Skeletal muscle cell (primary cell): ENCODE data around the gene ZNF497.
"Not testable (repeated sequence)": the region's sequence is repeated elsewhere in the genome, so short reads cannot be mapped to it uniquely, and the experiment has no call there.

Experiments
- DNase-seq: peaks from one replicate; pipeline ENCODE4 v3.0.0-alpha.2; 2010; ENCODE audit warnings: low read depth
- H3K4me3 ChIP-seq: 2 replicates; pipeline ENCODE4 v1.5.1; 2011; ENCODE audit warnings: low read depth, mild to moderate bottlenecking, control low read depth, low read length, moderate library complexity

The ZNF497 gene

DNA sequence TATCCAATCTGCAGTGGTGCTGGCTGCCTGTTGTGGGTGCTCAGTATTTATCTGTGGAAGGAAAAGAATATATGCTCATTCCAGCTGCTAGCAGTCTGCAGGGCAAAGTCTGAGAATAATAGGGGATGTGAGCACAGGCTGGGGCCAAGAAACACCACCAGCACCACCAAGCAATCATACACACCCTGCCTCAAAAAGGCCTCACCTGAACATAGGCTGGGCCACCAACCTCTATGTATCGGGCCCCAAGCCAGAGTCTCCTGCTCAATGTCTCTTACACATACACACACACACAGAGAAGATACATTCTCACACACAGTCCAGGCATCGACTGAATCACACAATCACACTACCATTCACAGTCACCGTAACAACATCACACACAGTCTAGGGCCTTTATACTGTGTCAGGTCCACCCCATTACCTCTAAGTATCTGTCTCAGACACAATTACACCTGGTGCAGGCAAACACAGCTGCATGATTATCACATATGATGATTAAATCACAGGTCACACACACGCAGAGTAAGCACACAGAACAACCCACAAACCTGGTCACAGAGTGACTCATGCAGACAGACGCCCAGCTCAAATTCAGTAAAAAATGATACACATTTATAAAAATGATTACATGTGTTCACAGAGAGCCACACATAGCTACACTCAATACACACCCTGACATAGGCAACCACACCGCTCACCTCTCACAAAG is 37.1 kb downstream of the ZNF497 start:
- no peak for DNase-seq
- H3K4me3 ChIP-seq: peak overlapping the region; percentile 82

- no peak for DNase-seq
- no peak overlapping the region for H3K4me3 ChIP-seq
Measured at GRCh38 chr19:58319241-58319640, 43.3 kb downstream of the ZNF497 start.

GRCh38 chr19:58318297-58318696 is 44.3 kb downstream of the ZNF497 start:
- no peak overlapping the region for H3K4me3 ChIP-seq
- DNase-seq: no peak

DNA sequence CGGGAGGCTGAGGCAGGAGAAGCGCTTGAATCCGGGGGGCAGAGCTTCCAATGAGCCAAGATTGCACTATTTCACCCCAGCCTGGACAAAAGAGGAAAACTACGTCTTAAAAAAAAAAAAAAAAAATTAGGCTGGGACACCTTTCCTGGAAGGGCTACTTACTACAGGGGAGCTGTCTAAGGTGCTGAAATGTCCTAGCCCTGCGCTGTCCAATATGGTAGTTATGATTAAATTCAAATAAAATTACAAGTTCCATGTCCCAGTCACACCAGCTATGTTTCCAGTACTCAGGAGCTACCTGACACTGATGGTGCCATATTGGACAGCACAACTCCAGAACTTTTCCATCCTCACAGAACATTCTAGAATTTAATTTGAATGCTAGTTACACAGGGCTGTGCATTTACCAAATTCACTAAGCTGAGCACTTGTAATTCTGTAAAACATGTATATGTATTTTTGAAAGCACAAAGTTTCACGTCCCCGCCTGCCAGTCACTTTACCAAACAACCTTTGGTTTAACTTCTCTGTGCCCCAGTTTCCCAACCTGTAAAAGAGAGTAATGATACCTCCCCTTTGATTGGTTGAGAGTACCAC is 45.0 kb downstream of the ZNF497 start:
- no peak overlapping the region for H3K4me3 ChIP-seq
- no peak for DNase-seq

DNA sequence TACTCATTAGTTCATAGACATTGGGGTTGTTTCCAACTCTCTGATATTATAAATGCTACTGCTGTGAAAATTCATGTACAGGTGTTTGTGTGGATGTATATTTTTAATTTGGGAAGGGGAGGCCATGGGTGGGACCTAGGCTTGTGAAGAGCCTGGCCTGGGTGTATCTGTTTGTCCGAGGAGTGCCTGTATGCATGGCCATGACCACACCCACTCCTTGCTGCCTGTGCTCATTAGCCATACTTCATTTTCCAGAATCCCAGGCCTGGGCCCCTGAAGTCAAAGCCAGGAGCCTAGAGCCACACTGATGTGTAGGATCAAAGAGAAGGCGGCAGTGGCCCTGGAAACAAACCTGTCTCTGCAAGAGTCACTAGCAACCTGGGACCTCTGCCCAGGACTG is 47.0 kb downstream of the ZNF497 start:
- DNase-seq: no peak
- H3K4me3 ChIP-seq: no peak overlapping the region

- no peak overlapping the region for H3K4me3 ChIP-seq
- DNase-seq: no peak
Measured at GRCh38 chr19:58311345-58311865, 51.1 kb downstream of the ZNF497 start.

GRCh38 chr19:58310685-58311084 is 51.9 kb downstream of the ZNF497 start:
- not testable (repeated sequence) for DNase-seq, H3K4me3 ChIP-seq

GRCh38 chr19:58307736-58308135 is 54.8 kb downstream of the ZNF497 start:
- no peak for DNase-seq

GRCh38 chr19:58305932-58306323 is 56.6 kb downstream of the ZNF497 start:
- H3K4me3 ChIP-seq: peak overlapping the region; percentile 91
- no peak for DNase-seq

More at GRCh38 chr19:58307736-58308135, 54.8 kb downstream of the ZNF497 start:
- H3K4me3 ChIP-seq: no peak overlapping the region

DNA sequence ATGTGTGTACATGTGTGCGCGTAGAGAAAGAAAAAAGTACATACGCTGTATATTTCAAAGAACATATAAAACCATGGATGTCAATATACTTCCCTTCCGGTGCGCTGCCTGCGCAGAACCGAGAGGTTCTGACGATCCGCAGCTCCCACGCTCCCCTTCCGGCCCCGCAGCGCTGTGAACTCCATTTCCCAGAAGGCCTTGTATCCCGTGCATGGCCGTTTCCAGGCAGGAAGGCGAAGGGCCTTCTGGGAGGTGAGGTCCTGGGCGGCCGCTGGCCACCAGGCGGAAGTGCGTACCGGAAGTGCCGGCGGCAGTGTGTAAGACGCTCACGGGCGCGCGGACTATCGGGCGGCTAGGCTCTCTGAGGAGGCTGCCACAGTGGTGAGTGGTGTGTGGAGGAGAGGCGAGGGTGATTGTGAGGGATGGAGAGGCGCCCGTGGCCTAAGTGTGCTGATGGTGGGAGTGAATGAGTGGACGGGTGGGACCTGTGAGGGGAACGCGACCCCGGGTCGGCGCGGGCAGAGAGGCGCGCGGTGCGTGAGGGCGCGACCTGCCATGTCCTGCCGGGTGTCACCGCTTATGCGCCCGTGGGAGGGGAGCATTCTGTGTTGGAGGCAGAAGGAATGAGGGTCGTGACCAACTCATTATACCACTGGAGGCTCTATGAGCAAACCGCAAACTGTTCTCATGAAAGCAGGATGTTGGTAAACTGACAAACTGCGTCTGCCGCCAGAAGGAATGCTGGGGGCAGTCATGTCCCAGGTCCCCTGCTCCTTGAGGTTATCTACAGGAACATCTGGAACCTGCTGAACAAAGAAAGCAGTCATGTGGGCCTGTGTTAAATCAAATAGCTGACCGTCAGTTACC is 57.3 kb downstream of the ZNF497 start, which contains the start of gene ERVK3-1:
Gene ERVK3-1 (plus strand): TSS at position 313 of the 867 bp plus-strand sequence. CDS start 6,792 bp downstream, outside the sequence.
- peak; percentile 92 for DNase-seq
- peak within 1 kb of the TSS; percentile 91 for H3K4me3 ChIP-seq

GRCh38 chr19:58304748-58305064 is 57.8 kb downstream of the ZNF497 start:
- no peak for DNase-seq
- H3K4me3 ChIP-seq: peak overlapping the region; percentile 91
